KMS-11 (cell line): ENCODE data around the gene CCDC93.

Experiments
- H2AFZ ChIP-seq: fragments of 200-600 bp; sonication (generic); 2 replicates; pipeline ENCODE4 v1.6.1; 2016; ENCODE audit warnings: antibody characterized with exemption, mixed run types, low read depth
- H3K27ac ChIP-seq: fragments of 200-600 bp; sonication (generic); 2 replicates; pipeline ENCODE4 v1.6.1; 2016; ENCODE audit warnings: mild to moderate bottlenecking, mixed run types
- H3K27me3 ChIP-seq: fragments of 200-600 bp; sonication (generic); 2 replicates; pipeline ENCODE4 v1.6.1; 2017; ENCODE audit warnings: mild to moderate bottlenecking, low read depth, mixed run types, moderate library complexity; ENCODE audit not compliant: insufficient read depth
- H3K36me3 ChIP-seq: fragments of 200-600 bp; sonication (generic); 2 replicates; pipeline ENCODE4 v1.6.1; 2017; ENCODE audit warnings: mild to moderate bottlenecking, mixed run types; ENCODE audit not compliant: insufficient read depth
- H3K4me1 ChIP-seq: fragments of 200-600 bp; sonication (generic); 2 replicates; pipeline ENCODE4 v1.6.1; 2016; ENCODE audit warnings: mild to moderate bottlenecking, low read depth, mixed run types; ENCODE audit not compliant: poor library complexity, severe bottlenecking
- H3K4me2 ChIP-seq: fragments of 200-600 bp; sonication (generic); 2 replicates; pipeline ENCODE4 v1.7.0; 2016; ENCODE audit warnings: mild to moderate bottlenecking, mixed run types
- H3K4me3 ChIP-seq: fragments of 200-600 bp; sonication (generic); IDR thresholded peaks from 2 replicates; pipeline ENCODE4 v1.6.1; 2017; ENCODE audit warnings: low read depth, low read length, mixed read lengths; ENCODE audit not compliant: insufficient read depth
- H3K79me2 ChIP-seq: fragments of 200-600 bp; sonication (generic); 2 replicates; pipeline ENCODE4 v1.6.1; 2016; ENCODE audit warnings: low read depth, mixed run types; ENCODE audit not compliant: insufficient read depth
- H3K9ac ChIP-seq: fragments of 200-600 bp; sonication (generic); 2 replicates; pipeline ENCODE4 v1.6.1; 2016; ENCODE audit warnings: mild to moderate bottlenecking, mixed run types
- H4K20me1 ChIP-seq: fragments of 200-600 bp; sonication (generic); 2 replicates; pipeline ENCODE4 v1.6.1; 2016; ENCODE audit warnings: mild to moderate bottlenecking, mixed run types; ENCODE audit not compliant: insufficient read depth
- TF ChIP-seq, protein P1 (sequence below): fragments of 200-600 bp; sonication (generic); conservative IDR thresholded peaks from 2 replicates; pipeline ENCODE4 v1.6.1; 2017; ENCODE audit warnings: low read depth, mild to moderate bottlenecking, antibody characterized with exemption, low read length, moderate library complexity, mixed read lengths

CCDC93 gene

DNA sequence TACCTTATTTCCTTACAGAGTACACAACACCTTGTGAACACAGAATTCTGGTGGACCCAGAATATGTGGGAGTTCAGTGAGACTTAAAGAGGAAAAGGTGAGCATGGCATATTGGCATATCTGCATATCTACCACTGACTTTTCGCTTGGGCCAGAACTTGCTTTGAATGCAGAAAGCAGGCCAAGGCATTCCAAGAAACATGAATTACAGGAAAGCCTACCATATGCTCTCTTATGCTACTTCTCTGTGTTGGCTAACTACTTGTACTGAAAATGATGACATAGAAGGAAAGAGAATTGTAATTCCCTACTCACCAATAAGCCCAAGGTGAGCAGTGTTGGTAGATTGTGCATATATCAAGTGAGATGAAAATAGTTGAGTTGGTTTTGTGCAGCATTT is 31.4 kb upstream of the CCDC93 start:
- H3K36me3 ChIP-seq, result no peaks in the 10 kb centered on the region
- no peaks in the 10 kb centered on the region for H3K27me3 ChIP-seq
- H3K4me3 ChIP-seq, result no peak overlapping the region
- no peak overlapping the region for H2AFZ ChIP-seq
- H3K4me1 ChIP-seq, result peaks cover 11% of the 10 kb centered on the region
- no peak overlapping the region for H3K9ac ChIP-seq
- H4K20me1 ChIP-seq, result no peaks in the 10 kb centered on the region
- H3K79me2 ChIP-seq, result no peaks in the 10 kb centered on the region
- no peak overlapping the region for H3K27ac ChIP-seq
- H3K4me2 ChIP-seq, result no peak overlapping the region
- TF ChIP-seq, protein P1, sequence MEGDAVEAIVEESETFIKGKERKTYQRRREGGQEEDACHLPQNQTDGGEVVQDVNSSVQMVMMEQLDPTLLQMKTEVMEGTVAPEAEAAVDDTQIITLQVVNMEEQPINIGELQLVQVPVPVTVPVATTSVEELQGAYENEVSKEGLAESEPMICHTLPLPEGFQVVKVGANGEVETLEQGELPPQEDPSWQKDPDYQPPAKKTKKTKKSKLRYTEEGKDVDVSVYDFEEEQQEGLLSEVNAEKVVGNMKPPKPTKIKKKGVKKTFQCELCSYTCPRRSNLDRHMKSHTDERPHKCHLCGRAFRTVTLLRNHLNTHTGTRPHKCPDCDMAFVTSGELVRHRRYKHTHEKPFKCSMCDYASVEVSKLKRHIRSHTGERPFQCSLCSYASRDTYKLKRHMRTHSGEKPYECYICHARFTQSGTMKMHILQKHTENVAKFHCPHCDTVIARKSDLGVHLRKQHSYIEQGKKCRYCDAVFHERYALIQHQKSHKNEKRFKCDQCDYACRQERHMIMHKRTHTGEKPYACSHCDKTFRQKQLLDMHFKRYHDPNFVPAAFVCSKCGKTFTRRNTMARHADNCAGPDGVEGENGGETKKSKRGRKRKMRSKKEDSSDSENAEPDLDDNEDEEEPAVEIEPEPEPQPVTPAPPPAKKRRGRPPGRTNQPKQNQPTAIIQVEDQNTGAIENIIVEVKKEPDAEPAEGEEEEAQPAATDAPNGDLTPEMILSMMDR, result no peak

DNA sequence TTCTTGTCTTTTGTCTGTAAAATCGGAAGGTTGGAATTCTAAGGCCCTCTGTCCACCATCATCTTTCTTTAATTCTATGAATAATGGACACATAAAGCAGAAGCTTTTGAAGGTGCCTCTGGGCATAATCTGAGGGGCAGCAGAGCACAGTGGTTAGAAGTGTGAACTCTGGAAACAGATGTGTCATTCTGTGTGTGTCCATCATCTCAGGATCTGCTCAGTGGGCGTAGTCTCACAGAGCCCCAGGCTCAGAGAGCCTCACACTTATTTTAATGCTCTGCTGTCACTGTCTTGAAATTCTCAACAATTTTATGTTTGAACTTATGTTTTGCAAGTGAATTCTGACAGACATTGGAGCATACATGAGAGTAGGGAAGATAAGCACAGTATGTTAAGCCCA is 31.0 kb upstream of the CCDC93 start:
- no peak overlapping the region for H3K9ac ChIP-seq
- H3K4me3 ChIP-seq, result no peak overlapping the region
- no peak overlapping the region for H3K4me2 ChIP-seq
- H3K4me1 ChIP-seq, result peaks cover 11% of the 10 kb centered on the region
- H2AFZ ChIP-seq, result no peak overlapping the region
- no peaks in the 10 kb centered on the region for H3K36me3 ChIP-seq
- no peaks in the 10 kb centered on the region for H3K27me3 ChIP-seq
- H3K79me2 ChIP-seq, result no peaks in the 10 kb centered on the region
- H3K27ac ChIP-seq, result no peak overlapping the region
- no peaks in the 10 kb centered on the region for H4K20me1 ChIP-seq
- TF ChIP-seq, protein P1, result no peak

DNA sequence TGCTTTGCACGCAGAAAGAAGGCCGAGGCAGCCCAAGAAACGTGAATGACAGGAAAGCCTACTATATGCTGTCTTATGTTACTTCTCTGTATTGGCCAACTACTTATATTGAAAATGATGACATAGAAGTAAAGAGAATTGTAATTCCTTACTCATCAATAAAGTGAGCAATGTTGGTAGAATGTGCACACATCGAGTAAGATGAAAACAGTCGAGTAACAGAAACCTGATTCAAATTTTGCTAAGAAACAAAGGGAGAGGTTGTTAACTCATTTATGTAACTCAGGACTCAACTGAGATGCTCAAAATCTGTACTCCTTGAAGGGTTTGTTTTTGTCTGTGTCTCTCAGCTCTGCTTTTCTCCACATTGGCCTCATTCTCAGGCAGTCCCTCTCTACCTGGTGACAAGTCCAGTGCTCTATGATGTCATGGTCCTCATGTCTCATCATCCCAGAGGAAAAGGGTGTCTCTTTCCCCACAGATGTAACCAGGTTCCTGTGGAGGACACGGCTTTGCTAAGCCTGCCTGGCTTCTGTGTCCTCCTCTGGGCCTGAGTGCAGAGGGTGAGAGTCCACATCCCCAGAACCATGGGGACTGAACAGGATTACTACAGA is 30.3 kb upstream of the CCDC93 start:
- H3K4me1 ChIP-seq, result peaks cover 11% of the 10 kb centered on the region
- H3K4me2 ChIP-seq, result no peak overlapping the region
- no peaks in the 10 kb centered on the region for H4K20me1 ChIP-seq
- no peaks in the 10 kb centered on the region for H3K27me3 ChIP-seq
- no peaks in the 10 kb centered on the region for H3K36me3 ChIP-seq
- H2AFZ ChIP-seq, result no peak overlapping the region
- H3K9ac ChIP-seq, result no peak overlapping the region
- no peaks in the 10 kb centered on the region for H3K79me2 ChIP-seq
- no peak overlapping the region for H3K4me3 ChIP-seq
- H3K27ac ChIP-seq, result no peak overlapping the region
- TF ChIP-seq, protein P1, result no peak

- Histone ChIP-seq H3K4me2 (no peak overlapping the region), H3K9ac (no peak overlapping the region), H3K4me1 (no peaks in the 10 kb centered on the region), H3K36me3 (no peaks in the 10 kb centered on the region), H3K79me2 (no peaks in the 10 kb centered on the region), H3K27ac (no peak overlapping the region), H4K20me1 (no peaks in the 10 kb centered on the region), H2AFZ (no peak overlapping the region), H3K27me3 (no peaks in the 10 kb centered on the region), H3K4me3 (no peak overlapping the region)
- TF ChIP-seq, protein P1, result no peak
Measured at GRCh38 chr2:118040891-118041290, 27.0 kb upstream of the CCDC93 start.
